ENCODE measurements around the gene RNF157.

DNA sequence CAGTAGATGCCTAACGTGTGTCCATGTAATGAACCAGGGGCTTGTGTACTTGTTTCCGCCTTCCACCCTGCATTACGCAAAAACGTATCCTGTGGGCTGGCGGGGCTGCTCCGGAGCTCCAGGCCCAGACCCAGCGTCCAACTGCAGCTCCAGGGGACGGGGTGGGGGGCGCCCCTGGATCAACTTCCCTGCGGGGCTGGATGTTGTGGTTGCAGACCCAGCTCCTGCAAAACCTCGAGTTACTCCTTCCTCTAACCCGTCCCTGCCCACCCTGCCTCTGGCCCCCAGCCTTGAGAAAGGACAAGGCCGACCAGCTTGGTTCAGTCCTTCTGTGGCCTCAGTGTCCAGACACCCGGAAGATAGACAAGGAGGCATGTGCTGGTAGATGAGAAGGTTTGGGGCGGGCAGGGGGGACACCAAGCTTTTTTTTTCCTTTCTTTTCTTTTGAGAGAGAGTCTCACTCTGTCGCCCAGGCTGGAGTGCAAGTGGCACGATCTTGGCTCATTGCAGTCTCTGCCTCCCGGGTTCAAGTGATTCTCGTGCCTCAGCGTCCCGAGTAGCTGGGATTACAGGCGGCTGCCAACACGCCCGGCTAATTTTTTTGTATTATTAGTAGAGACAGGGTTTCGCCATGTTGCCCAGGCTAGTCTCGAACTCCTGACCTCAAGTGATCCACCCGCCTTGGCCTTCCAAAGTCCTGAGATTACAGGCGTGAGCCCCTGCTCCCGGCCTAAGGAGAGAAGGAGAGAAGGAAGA lies 136.0 kb downstream of the RNF157 start:
- TF ChIP-seq POLR2A (IDR thresholded peaks at IDR 0.05; ENCODE audit: borderline replicate concordance, extremely low read depth, insufficient read depth, insufficient read length) (no peak), EGR1 (IDR thresholded peaks at IDR 0.05; ENCODE audit: low read depth) (no peak), ATF3 (IDR thresholded peaks at IDR 0.05) (no peak), EZH2 (IDR thresholded peaks at IDR 0.05) (no peak), CTCF (IDR thresholded peaks at IDR 0.05 in 2 of 3, conservative IDR thresholded peaks at IDR 0.05 in 1 of 3; ENCODE audit: borderline replicate concordance in 1 of 3, insufficient read depth in 1 of 3, low read depth in 2 of 3, low read length in 2 of 3) (no peak), POLR2AphosphoS5 (IDR thresholded peaks at IDR 0.05; ENCODE audit: low read depth, low read length) (no peak; the same call in 1 of the 2 replicates), FOSL1 (IDR thresholded peaks at IDR 0.05; ENCODE audit: low read depth) (no peak), YY1 (IDR thresholded peaks at IDR 0.05; ENCODE audit: extremely low read depth, insufficient replicate concordance, low read depth, low read length) (no peak), ELF1 (IDR thresholded peaks at IDR 0.05; ENCODE audit: borderline replicate concordance, low read depth) (no peak), RAD21 (IDR thresholded peaks at IDR 0.05; ENCODE audit: low read depth) (no peak)
- TF ChIP-seq, protein P1, sequence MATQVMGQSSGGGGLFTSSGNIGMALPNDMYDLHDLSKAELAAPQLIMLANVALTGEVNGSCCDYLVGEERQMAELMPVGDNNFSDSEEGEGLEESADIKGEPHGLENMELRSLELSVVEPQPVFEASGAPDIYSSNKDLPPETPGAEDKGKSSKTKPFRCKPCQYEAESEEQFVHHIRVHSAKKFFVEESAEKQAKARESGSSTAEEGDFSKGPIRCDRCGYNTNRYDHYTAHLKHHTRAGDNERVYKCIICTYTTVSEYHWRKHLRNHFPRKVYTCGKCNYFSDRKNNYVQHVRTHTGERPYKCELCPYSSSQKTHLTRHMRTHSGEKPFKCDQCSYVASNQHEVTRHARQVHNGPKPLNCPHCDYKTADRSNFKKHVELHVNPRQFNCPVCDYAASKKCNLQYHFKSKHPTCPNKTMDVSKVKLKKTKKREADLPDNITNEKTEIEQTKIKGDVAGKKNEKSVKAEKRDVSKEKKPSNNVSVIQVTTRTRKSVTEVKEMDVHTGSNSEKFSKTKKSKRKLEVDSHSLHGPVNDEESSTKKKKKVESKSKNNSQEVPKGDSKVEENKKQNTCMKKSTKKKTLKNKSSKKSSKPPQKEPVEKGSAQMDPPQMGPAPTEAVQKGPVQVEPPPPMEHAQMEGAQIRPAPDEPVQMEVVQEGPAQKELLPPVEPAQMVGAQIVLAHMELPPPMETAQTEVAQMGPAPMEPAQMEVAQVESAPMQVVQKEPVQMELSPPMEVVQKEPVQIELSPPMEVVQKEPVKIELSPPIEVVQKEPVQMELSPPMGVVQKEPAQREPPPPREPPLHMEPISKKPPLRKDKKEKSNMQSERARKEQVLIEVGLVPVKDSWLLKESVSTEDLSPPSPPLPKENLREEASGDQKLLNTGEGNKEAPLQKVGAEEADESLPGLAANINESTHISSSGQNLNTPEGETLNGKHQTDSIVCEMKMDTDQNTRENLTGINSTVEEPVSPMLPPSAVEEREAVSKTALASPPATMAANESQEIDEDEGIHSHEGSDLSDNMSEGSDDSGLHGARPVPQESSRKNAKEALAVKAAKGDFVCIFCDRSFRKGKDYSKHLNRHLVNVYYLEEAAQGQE (IDR thresholded peaks at IDR 0.05; ENCODE audit: low read depth) = no peak

Data from HCT116 (cell line).